HL-60 (cell line): ENCODE results near the gene ASB14.
"Not testable (repeated sequence)": the region's sequence is repeated elsewhere in the genome, so short reads cannot be mapped to it uniquely, and the experiment has no call there.

Source experiments
- DNase-seq, 2 experiments: peaks; one replicate each; pipeline ENCODE4 v3.0.0-alpha.2; 2010 to 2020; ENCODE audit warnings: low read depth in 1 of 2, low spot score in 1 of 2
- H3K27ac ChIP-seq: fragments of 250-450 bp; sonication (Bioruptor Pico); replicated peaks from 2 replicates; pipeline ENCODE4 v1.5.1; 2020; ENCODE audit warnings: mild to moderate bottlenecking, moderate library complexity
- H3K27me3 ChIP-seq: fragments of 250-450 bp; sonication (Bioruptor Pico); 2 replicates; pipeline ENCODE4 v1.5.1; 2021; ENCODE audit warnings: mild to moderate bottlenecking, moderate library complexity; ENCODE audit not compliant: insufficient read depth, poor library complexity, severe bottlenecking
- H3K4me3 ChIP-seq: replicated peaks from 2 replicates; pipeline ENCODE4 v1.5.1; 2011; ENCODE audit warnings: mild to moderate bottlenecking, control low read depth, low read length; ENCODE audit not compliant: insufficient read depth
- GABPA ChIP-seq: IDR thresholded peaks from 2 replicates; pipeline ENCODE4 v1.6.1; 2012; ENCODE audit warnings: low read depth
- POLR2AphosphoS5 ChIP-seq: IDR thresholded peaks from 2 replicates; pipeline ENCODE4 v1.6.1; 2012; ENCODE audit warnings: low read depth
- REST ChIP-seq: IDR thresholded peaks from 2 replicates; pipeline ENCODE4 v1.6.1; 2012; ENCODE audit warnings: low read depth; ENCODE audit not compliant: insufficient replicate concordance
- SPI1 ChIP-seq: IDR thresholded peaks from 2 replicates; pipeline ENCODE4 v1.6.1; 2012; ENCODE audit warnings: low read depth, mild to moderate bottlenecking, borderline replicate concordance
- long read RNA-seq: library from polyadenylated mRNA; unstranded; transcript quantifications from one replicate; pipeline ENCODE4 v2.0.0, GENCODE V29; 2020
- TF ChIP-seq, protein P1 (sequence below): IDR thresholded peaks from one replicate; pipeline ENCODE4 v1.5.1; 2011; ENCODE audit warnings: low read length, control low read depth, inconsistent platforms; ENCODE audit not compliant: insufficient read depth

The ASB14 gene
- long read RNA-seq, result 0 reads

- no peak within 1 kb of the TSS for H3K27ac ChIP-seq
- H3K27me3 ChIP-seq, result no peaks in the 10 kb centered on the region
- TF ChIP-seq REST, result no peak
- TF ChIP-seq, protein P1, sequence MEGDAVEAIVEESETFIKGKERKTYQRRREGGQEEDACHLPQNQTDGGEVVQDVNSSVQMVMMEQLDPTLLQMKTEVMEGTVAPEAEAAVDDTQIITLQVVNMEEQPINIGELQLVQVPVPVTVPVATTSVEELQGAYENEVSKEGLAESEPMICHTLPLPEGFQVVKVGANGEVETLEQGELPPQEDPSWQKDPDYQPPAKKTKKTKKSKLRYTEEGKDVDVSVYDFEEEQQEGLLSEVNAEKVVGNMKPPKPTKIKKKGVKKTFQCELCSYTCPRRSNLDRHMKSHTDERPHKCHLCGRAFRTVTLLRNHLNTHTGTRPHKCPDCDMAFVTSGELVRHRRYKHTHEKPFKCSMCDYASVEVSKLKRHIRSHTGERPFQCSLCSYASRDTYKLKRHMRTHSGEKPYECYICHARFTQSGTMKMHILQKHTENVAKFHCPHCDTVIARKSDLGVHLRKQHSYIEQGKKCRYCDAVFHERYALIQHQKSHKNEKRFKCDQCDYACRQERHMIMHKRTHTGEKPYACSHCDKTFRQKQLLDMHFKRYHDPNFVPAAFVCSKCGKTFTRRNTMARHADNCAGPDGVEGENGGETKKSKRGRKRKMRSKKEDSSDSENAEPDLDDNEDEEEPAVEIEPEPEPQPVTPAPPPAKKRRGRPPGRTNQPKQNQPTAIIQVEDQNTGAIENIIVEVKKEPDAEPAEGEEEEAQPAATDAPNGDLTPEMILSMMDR, result no peak
- no peak for TF ChIP-seq POLR2AphosphoS5
- TF ChIP-seq GABPA, result no peak
- no peak for TF ChIP-seq SPI1
- no peak within 1 kb of the TSS for H3K4me3 ChIP-seq
- DNase-seq, result no peak
These were observed at the start of gene ASB14 for GRCh38 chr3:57292159-57292896. Gene ASB14, minus strand, starts transcription at chr3:57292685. Its CDS starts 652 bp downstream, at chr3:57292033.

DNA sequence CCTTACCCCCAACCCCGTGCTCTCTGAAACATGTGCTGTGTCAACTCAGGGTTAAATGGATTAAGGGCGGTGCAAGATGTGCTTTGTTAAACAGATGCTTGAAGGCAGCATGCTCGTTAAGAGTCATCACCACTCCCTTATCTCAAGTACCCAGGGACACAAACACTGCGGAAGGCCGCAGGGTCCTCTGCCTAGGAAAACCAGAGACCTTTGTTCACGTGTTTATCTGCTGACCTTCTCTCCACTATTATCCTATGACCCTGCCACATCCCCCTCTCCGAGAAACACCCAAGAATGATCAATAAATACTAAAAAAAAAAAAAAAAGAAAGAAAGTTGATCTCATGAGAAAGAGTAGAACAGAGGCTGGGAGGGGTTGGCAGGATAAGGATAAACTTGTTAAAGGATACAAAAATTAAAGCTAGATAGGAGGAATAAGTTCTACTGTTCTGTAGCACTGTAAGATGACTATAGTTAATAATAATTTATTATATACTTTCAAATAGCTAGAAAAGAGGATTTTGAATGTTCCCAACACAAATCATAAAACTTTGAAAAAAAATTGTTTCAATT, 46.7 kb upstream of the ASB14 start:
- not testable (repeated sequence) for H3K27ac ChIP-seq, DNase-seq, H3K27me3 ChIP-seq, H3K4me3 ChIP-seq

DNA sequence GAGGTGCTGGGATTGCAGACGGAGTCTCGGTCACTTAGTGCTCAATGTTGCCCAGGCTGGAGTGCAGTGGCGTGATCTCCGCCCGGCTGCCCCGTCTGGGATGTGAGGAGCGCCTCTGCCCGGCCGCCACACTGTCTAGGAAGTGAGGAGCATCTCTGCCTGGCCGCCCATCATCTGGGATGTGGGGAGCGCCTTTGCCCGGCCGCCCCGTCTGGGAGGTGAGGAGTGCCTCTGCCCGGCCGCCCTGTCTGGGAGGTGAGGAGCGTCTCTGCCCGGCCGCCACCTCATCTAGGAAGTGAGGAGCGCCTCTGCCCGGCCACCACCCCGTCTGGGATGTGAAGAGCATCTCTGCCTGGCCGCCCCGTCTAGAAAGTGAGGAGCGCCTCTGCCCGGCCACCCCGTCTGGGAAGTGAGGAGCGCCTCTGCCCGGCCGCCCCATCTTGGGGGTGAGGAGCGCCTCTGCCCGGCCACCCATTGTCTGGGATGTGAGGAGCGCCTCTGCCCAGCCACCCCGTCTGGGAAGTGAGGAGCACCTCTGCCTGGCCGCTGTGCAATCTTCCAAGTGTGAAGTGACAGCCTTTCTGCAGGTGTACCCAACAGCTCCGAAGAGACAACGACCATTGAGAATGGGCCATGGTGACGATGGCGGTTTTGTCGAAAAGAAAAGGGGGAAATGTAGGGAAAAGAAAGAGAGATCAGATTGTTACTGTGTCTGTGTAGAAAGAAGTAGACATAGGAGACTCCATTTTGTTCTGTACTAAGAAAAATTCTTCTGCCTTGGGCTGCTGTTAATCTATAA, 46.0 kb upstream of the ASB14 start:
- not testable (repeated sequence) for H3K27ac ChIP-seq, DNase-seq, H3K4me3 ChIP-seq, H3K27me3 ChIP-seq

DNA sequence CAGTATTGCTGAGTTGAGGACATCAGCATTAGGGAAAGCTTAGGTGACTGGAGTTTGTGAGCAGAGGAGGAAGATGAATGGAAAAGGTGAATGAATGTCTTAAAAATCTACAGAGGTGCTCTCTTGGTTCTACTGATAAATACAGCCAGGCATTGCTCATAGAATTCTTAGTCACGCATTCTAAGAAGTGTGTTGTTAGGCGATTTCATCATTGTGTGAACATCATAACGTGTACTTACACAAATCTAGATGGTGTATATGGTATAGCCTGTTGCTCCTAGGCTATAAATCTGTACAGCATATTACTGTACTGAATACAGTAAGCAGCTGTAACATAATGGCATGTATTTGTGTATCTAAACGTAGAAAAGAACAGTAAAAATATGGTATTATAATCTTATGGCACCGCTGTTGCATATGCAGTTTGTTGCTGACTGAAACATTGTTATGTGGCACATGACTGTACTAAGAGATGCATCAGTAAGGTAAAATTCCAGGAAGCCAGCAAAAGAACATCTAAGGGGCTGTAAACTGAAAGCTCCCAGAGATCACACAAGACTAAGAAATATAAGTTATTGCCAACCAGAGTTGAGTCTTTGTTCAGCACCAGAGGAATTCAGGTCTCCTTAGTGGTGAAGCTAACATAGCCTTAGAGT, 42.9 kb upstream of the ASB14 start:
- Histone ChIP-seq H3K27ac (no peak overlapping the region), H3K27me3 (no peaks in the 10 kb centered on the region), H3K4me3 (no peak overlapping the region)
- no peak for DNase-seq
- TF ChIP-seq POLR2AphosphoS5 (no peak), REST (no peak), SPI1 (no peak), GABPA (no peak)
- TF ChIP-seq, protein P1, result no peak
